NCI-H2081 (cell line): ENCODE data around the gene GADD45B.
A peak's percentile ranks its signal among the peaks of the same experiment; 100 is the strongest.
"Not testable (repeated sequence)": the region's sequence is repeated elsewhere in the genome, so short reads cannot be mapped to it uniquely, and the experiment has no call there.

Experiments used
- DNase-seq, 2 experiments: peaks; one replicate each; lab custom pipeline; 2025; lab: John Stamatoyannopoulos, UW

The GADD45B gene

GRCh38 chr19:2469102-2469914 lies 6.6 kb upstream of the GADD45B start:
- no peak for DNase-seq

GRCh38 chr19:2469915-2470200 lies 6.1 kb upstream of the GADD45B start:
- not testable (repeated sequence) for DNase-seq

- peak; percentile 53 to 69 for DNase-seq
Measured at GRCh38 chr19:2474232-2475017, 1.5 kb upstream of the GADD45B start.

GRCh38 chr19:2475018-2475701 lies 767 bp upstream of the GADD45B start:
- no peak for DNase-seq

GRCh38 chr19:2476451-2477140 lies 669 bp downstream of the GADD45B start:
- no peak for DNase-seq

GRCh38 chr19:2477141-2477710 lies 1.3 kb downstream of the GADD45B start:
- DNase-seq, result no peak

- DNase-seq, result no peak
Measured at GRCh38 chr19:2477732-2478191, 1.8 kb downstream of the GADD45B start.

GRCh38 chr19:2478278-2478755 lies 2.4 kb downstream of the GADD45B start:
- DNase-seq, result no peak

- no peak for DNase-seq
Measured at GRCh38 chr19:2478756-2479555, 3.0 kb downstream of the GADD45B start.

- DNase-seq, result no peak
Measured at GRCh38 chr19:2479556-2480194, 3.7 kb downstream of the GADD45B start.

- DNase-seq, result no peak
Measured at GRCh38 chr19:2481466-2481865, 5.5 kb downstream of the GADD45B start.

GRCh38 chr19:2482354-2483038 lies 6.6 kb downstream of the GADD45B start:
- DNase-seq, result no peak

- no peak for DNase-seq
Measured at GRCh38 chr19:2483084-2483483, 7.2 kb downstream of the GADD45B start.

GRCh38 chr19:2483484-2484151 lies 7.7 kb downstream of the GADD45B start:
- DNase-seq, result no peak

- no peak for DNase-seq
Measured at GRCh38 chr19:2484178-2484937, 8.4 kb downstream of the GADD45B start.

GRCh38 chr19:2485428-2485827 lies 9.5 kb downstream of the GADD45B start:
- DNase-seq, result no peak

GRCh38 chr19:2487090-2487489 lies 11.2 kb downstream of the GADD45B start:
- DNase-seq, result no peak

- DNase-seq, result no peak
Measured at GRCh38 chr19:2487842-2488241, 11.9 kb downstream of the GADD45B start.
